Stimulated activated CD8-positive, alpha-beta memory T cell treated with anti-CD3 and anti-CD28 coated beads, Interleukin-15, amount 100 ng/mL, for 24 hours (primary cell): Measurements from ENCODE around the gene CHTOP.

Source experiments
- DNase-seq: peaks from one replicate; pipeline ENCODE4 v3.0.0-alpha.2; 2020; ENCODE audit warnings: low read depth

CHTOP gene

DNA sequence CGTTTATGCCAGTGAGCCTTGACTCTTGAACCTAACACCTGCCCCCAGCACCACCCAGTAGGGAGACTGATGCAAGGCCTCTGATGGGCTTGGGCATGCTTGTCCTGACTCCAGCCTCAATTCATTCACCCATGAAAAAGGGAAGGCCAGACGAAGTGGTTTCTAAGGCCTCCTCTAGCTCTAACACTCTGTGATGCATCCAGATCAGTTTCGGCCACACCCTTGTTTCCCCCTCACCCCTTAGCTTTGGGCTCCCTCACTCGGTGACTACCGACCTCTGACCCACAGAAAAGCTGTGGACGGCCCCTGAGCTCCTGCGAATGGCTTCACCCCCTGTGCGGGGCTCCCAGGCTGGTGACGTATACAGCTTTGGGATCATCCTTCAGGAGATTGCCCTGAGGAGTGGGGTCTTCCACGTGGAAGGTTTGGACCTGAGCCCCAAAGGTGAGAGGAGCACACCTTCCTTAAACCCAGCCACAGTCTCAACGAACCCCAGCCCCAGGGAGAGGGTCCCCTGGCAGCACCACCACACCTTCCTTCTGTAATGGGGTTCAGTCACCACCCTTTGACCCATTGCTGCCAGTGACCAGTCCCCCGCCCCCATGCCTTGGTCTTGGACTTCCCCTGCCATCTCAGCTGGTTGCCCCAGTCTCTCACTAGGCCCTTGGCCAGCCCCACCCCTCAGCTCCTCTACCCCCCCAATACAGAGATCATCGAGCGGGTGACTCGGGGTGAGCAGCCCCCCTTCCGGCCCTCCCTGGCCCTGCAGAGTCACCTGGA is 53.7 kb downstream of the CHTOP start:
- DNase-seq, result no peak

GRCh38 chr1:153688276-153688675 is 54.4 kb downstream of the CHTOP start:
- no peak for DNase-seq

DNA sequence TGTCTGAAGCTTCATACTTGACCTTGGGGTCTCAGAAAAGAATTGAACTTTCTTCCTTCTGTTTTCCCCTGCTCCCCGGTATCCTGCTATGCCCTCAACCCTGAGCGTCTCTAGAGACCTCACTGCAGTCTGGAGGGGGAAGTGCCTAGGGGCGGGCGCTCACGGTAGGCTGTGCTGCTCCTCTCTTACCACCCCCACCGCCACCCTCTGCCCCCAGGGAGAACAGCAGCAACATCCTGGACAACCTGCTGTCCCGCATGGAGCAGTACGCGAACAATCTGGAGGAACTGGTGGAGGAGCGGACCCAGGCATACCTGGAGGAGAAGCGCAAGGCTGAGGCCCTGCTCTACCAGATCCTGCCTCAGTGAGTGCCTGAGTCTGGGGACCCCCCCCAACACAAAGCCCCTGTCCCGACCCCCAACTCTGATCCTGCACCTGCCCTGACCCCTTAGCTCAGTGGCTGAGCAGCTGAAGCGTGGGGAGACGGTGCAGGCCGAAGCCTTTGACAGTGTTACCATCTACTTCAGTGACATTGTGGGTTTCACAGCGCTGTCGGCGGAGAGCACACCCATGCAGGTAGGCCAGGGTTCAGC is 55.0 kb downstream of the CHTOP start:
- DNase-seq, result no peak

DNA sequence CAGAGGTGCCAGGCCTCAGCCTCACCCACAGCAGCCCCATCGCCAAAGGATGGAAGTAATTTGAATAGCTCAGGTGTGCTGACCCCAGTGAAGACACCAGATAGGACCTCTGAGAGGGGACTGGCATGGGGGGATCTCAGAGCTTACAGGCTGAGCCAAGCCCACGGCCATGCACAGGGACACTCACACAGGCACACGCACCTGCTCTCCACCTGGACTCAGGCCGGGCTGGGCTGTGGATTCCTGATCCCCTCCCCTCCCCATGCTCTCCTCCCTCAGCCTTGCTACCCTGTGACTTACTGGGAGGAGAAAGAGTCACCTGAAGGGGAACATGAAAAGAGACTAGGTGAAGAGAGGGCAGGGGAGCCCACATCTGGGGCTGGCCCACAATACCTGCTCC is 59.6 kb downstream of the CHTOP start:
- DNase-seq, result no peak
